ENCODE data around the gene ANKRD65.

- TF ChIP-seq CTCF (IDR thresholded peaks at IDR 0.05; ENCODE audit: poor library complexity) = no peak
- no peak for TF ChIP-seq EZH2 (IDR thresholded peaks at IDR 0.05; ENCODE audit: borderline replicate concordance)
- no peak for TF ChIP-seq EZH2phosphoT487 (IDR thresholded peaks at IDR 0.05; ENCODE audit: low read depth, severe bottlenecking, unreplicated experiment)
Observed at GRCh38 chr1:1463312-1463711, 42.2 kb upstream of the ANKRD65 start.

Measured in hepatocyte (in vitro differentiated cells).